ENCODE measurements around the gene WDFY4.

The WDFY4 gene

DNA sequence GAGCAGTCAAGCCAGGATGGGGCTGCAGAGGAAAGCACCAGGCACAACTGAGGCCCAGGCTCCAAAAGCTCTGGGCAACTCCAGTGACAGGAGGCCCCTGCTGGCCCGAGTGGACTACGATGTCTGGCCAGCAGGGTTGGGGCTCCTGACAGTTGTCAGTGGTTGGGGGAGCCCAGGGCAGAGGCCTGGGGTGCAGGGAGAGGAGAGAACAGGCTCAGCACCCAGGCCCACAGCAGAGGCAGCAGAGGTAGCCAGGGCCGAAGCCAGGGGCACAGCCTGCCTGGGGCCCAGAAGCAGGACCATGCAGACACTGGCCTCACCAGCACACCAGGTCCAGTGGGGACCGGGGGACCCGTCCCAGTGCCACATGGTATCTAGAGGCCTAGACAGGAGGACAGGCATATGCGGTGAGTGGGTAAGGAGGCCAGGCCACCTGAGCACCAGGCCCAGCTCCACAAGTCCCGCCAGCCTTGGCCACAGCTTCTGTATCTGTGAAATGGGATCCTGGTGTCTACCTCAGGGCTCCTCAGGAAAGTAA is 301.0 kb downstream of the WDFY4 start:
- no peak for DNase-seq (ENCODE audit: low spot score)

DNA sequence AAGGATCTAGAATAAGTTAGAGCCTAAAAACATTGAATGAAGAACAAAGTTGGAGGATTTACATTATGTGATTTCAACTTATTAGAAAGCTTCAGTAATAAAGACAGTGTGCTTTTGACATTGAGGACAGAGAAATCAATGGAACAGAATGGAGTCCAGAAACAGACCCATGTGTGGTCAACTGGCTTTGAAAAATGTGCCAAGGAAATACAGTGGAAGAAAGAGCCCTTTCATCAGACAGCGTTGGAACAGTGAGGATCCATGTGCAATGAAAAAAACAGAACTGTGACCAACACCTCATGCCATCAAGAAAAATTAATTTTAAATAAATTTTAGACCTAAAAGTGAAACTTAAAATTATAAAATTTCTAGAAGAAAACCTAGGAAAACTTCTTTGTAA is 305.6 kb downstream of the WDFY4 start:
- DNase-seq (ENCODE audit: low spot score): no peak

DNA sequence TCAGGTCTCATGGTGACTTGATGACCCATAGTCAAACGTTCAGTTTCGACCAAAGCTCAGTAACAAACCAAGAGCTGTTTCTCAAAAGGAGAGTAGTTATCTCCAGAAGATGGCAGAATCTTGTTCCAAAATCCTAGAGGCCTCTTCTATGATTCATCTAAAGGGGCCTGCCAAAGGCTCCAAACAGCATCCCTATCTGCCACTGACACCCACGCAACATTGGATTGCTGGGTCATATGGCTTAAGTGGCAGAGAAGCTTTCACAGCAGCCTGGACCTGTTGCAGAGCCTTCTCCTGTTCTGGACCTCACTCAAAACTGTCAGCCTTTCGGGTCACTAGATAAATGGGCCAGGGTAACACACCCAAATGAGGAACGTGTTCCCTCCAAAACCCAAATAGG is 309.0 kb downstream of the WDFY4 start:
- no peak for DNase-seq (ENCODE audit: low spot score)

DNA sequence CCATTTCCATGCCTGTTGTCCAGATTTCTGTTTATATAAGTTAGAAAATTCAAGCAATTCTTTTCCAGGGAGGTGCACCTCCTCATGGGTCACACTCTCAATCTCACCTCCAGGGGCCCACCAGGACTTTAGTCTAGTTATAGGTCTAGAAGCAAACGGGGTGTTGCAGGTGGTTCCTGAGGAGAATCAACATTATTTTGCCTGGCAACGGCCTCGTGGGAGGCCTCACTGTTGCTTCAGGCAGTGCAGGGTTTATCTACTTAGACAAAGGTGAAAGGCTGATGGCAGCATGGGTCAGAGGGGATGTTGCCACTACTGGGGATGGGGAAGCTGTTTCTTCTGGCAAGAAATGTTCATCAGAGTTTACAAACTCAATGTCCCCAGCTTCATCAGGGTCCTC is 311.7 kb downstream of the WDFY4 start:
- no peak for DNase-seq (ENCODE audit: low spot score)

DNA sequence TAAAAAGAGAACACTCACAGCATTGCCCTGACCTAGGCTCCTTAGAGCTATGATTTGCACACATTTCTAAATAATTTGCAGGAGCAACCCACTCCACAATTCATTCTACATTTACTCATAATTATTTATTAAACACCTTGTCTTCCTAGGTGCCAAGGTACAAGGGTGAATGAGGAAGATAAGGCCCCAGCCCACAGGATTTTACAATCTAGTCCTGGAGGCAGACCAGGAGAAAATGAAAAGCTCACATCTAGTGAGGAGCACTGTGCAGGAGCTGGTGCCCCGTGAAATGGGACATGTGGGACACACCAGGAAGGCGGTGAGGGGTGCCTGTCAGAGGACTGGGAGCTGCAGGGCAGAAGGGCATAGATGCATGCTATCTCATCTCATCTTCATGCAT is 314.7 kb downstream of the WDFY4 start:
- no peak for DNase-seq (ENCODE audit: low spot score)

DNA sequence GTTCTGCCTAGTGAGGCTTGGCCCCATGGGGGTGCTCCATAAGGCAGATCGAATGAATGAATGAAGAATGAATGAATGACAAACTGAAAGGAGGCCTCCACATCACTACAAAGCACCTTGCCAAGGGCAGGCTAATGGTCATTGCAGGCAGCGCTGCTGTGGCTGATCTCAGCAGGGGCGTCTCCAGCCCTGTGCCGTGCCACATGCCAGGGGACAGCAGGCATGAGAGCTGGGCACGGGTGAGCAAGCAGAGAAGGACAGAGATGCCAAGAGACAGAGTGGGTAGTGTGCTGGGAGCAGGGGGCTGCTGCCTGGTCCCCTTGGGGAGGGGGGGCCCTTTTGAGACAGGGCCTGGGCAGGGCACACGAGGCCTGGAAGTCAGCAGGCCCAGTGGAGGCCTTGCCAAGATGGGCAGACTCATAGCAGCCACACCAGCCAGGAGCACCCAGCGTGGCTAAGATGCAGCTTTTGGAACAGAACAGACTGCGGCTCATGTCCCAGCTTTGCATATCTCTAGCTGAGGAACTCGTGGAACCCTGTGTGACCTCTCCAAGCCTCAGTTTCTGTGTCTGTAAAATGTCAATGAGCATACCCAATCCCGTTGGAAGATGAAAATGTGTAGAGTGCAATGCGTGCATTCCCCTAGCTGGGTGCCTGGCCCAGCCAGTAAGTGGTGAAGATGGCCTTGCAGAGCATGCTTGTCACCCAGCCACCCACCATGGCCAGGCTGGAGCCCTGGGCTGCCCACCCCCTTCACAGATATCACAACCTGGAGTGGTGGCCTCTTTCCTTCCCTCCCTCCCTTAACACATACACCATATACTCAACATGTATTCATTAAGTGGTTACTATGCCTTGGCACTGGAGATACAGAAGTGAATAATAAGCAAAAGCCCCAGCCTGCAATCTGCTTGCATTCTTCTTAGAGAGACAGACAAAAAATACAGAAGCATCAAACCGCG is 316.0 kb downstream of the WDFY4 start:
- DNase-seq (ENCODE audit: low spot score): peak; percentile 30

DNA sequence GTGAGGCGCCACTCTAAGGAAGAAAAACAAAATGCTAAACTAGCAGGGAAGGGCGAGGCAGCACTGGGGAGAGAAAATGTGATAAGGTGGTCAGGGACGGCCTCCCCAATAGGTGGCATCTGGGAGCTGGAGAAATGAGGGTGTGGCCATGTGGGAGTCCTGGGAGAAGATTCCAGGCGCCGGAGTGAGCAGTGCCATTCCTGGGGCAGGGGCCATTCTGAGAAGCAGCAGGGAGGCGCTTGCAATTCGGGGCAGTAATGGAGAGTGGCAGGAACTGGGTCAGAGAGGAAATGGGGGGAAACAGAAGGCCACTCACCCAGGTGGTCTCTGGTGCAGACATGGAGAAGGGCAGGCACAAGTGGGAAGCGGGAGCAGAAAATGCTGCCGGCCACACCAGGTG is 316.7 kb downstream of the WDFY4 start:
- no peak for DNase-seq (ENCODE audit: low spot score)

DNA sequence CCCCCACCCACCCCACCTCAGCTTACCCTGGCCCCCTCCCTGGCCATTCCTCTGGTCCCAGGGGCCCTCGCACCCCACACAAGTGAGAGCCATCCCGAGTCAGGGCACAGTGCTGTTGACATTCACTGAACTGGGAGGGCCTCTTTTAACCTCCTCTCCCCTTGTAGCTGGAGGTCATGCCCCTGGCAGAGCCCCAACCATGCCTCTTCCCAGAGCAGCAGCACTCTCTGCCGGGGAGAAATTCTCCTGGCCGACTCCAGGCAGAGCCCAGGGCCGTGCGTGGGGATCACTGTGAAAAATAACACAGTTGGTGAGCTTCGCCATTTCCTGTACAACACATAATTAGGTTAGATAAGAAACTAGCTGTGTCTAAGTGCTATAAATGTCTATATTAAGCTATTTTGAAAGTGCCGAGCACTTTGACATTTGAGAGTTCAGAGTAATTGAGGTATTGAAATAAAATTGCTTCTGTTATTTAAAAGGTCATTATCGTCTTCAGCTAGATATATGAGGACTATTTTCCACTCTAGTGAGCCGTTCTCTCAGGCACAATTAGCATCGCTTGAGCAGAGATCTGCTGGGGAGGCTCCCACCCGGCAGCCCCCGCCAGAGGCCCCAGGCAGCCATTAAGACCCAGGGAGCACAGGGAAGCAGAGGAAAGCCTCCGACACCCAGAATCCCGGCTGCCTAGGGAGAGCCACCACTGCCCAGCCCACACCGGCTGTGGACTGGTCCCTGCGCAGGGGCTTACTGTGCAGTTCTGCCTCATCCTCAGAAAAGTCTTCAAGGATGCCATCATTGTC is 317.4 kb downstream of the WDFY4 start:
- DNase-seq (ENCODE audit: low spot score): no peak

DNA sequence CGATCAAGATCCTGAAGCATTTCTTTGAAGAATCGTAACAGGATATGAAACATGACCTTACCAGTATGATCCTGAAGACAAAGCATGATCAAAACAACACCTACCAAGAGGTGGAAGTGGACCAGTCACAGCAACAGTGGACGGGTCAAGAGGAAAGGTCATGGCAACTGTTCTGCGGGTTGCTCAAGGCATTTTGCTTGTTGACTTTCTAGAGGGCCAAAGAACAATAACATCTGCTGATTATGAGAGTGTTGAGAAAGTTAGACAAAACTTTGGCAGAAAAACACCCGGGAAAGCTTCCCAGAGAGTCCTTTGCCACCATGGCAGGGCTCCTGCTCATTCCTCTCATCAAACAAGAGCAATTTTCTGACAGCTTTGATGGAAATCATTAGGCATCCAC is 320.6 kb downstream of the WDFY4 start:
- DNase-seq (ENCODE audit: low spot score): no peak

DNA sequence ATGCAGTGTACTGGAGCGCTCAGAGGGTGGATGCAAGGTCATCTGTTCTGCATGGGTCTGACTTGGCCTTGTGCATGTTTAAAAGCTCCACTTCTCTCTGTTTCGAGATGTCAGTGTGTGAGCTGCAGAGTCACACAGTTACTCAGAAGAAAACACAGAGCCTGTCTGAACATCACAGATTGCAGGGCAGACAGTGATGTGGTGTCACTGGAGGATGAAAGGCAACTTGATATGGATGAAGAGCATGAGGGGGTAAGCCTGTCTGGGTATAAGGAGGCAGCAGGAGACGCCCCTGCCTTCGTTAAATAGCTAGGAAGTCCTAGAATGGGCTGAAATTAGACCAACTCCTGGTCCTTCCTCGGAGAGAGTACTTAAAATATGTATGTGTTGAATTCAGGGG is 322.5 kb downstream of the WDFY4 start:
- DNase-seq (ENCODE audit: low spot score): no peak

DNA sequence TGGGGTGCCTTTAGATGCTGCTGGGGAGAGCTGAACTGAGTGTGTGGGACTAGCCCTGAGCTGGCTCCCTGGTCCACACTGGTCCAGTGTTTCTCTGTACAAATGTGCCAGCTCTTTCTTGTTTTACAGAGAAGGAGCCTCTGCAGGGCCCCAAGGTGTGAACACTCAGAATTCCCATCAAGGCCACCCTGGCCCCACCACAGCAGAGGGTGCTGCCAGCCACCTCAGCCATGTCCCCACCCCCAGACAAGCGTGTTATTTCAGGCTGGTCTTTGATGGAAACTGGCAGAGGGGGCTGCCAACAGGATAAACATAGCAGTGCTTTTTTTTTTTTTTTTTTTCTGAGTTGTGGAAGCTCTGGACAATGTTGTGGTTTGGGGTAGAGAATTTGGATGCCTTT is 323.4 kb downstream of the WDFY4 start:
- DNase-seq (ENCODE audit: low spot score): no peak

DNA sequence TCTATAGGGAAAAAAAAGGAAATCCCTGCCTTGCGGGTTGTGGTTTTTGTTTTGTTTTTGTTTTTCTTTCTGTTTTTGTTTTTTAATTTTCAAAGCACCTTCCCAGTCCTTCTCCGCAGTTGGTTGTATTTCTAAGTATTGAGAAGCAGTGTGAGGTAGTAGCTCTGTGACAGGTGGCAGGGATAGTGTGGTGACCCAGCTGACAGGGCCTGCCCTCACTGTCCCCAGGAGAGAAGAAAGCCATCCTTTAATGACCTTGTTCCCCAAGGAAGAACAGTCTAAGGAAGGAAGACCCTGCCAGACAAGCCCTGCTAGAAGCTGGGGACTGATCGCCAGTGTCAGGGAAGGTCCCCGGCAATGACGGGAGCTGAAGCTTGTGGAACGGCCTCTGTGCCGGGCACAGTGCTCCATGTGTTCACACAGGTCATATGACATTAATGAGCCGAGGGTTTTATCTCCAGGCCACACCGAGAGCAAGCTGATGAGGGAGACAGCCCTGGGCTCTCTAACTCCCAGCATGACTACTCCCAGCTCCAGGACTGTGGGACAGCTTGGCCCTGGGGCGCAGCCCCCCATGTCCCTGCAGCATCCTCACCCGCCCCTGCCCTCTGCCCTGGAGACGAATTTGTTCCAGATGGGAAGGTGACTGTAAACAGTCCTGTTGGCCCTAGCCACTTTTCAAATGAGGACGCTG is 324.0 kb downstream of the WDFY4 start:
- no peak for DNase-seq (ENCODE audit: low spot score)

DNA sequence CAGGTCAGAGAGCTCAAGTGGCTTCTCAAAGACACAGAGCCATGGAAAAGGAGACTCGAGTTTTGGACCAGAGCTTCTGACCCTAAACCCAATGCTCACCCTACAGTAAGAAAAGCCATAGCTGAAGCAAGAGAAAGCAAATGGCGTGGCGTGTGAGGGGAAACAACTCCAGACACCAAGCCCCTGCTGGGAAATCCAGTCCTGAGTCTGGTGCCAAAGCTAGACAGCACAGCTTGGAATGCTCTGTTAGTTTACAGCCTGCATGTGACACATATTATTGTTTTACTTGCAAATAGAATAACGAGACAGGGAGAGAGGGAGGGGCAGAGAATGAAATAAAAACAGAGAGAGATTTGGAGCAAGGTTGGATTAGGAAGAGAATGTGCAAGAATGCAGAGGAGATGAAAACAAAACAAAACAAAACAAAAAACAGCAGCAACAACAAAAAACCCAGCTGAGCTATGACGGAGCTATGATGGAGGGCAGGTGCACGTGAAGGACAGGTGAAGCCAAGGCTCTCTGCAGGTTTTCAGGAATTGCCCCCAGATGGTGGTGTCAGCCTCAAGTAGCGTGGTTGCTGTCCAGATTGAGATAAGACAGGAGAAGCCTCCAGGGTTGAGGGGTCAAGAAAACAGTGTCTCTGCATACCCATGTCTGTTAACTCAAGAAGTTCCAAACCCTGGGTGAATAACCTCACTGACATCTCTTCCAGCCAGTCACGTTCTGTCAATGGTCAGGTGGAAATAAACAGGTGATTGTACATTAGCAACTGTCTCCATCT is 324.7 kb downstream of the WDFY4 start:
- no peak for DNase-seq (ENCODE audit: low spot score)

DNA sequence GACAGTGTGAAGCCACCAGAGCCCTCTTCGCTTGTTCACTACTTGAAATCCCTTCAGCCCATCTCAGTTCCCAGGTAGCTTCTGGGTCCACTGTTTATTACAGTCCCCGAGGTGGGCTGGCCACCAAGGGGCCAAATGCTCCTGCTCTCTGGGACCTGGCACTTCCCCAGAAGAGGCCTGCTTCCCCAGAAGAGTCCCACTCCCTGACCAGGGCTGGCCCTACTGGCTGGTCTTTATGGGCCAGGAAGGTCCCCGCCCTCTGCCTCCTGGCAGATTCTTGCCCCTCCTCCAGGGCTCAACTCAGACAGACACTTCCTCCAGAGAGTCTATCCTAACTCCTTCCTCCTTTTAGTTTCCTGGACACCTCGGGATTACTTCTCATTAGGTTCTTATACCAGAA is 325.6 kb downstream of the WDFY4 start:
- no peak for DNase-seq (ENCODE audit: low spot score)

DNA sequence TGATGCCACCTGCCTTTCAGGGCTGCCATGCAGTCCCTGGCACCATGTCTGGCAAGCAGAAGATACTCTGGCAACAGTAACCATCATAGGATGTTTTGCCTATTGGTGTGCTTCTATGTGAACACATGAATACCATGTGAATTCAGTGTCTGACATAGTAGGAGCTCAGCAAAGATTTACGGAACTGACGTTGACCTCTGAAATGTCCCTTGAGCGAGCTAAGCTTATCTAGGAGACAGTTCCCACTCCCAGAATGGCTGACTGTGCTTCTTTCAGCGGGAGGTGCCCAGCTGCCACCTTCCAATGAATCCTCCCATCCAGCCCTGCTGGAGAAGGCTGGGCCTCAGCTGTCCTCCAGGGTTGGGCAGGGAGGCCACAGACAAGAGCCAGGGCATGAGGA is 326.2 kb downstream of the WDFY4 start:
- DNase-seq (ENCODE audit: low spot score): no peak

DNA sequence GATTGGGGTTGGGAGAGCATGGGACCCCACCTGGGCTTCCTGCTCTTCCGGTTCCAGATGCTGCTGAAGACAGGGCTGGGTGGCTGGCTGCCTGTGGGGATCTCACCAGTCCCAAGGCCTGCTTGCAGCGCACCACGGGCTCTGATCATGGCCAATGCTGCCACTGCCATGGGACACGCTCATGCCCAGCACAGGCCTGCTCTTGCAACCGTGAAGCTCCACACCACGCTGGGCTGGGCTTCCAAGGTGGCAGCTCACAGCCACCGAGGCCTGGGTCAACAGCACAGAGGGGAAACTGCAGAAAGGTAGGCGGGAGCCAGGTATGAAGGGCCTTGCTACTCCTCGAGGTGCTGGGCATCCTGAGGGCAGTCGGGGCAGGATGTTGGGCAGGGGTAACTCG is 327.1 kb downstream of the WDFY4 start:
- DNase-seq (ENCODE audit: low spot score): no peak

DNA sequence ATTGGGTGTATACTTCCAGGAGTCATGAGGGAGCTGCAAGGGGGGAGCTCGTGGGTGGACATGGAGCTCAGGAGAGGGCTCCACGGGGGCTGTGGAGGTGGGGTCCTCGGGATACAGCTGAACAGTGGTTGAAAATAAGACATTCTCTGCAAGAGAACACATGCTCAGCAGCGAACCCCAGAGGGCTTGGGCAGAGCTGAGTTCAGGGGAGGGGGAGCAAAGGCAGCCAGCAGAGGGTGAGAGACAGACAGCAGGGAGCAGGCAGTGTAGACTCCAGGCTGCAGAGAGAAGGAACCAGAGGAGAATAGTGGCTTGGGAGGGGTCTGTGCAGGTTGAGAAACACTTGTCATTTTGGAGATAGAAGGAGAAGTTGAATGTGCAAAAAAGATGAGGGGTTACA is 327.9 kb downstream of the WDFY4 start:
- no peak for DNase-seq (ENCODE audit: low spot score)

DNA sequence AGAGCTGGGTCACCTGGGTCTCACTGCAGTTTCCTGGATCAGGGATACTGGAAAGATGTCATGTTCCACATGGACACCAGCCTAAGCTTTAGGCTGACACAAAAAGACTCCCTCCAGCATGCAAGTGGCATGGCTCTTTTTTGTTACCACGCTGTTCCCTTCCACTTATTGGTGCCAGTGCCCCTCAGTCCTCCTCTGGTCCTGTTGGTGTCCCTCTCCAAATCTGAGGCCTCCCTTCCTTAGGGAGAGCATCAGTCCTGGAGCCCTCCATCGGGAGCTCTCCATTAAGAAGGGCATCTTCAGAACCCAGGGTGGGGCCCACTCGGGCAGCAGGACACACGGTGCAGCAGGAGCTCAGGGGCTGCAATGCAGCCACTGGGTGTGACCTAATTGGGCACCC is 331.0 kb downstream of the WDFY4 start:
- no peak for DNase-seq (ENCODE audit: low spot score)

DNA sequence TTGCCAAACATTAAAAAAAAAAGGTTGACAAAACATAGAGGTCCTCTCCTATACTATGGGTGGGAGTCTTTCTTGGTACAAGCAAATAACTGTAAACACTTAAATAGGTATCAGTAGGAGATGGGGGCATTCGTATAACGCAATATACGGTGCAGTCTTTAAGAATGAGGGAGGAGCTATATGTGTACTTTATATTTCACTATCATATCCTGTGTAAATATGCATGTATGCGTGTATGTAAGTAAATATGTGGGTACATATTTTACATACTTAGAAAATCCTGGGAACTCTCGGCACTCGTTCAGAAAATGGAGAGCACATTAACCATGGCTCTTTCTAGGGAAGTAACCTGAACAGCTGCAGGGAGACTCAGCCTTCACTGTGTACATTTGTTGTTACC is 337.0 kb downstream of the WDFY4 start:
- DNase-seq (ENCODE audit: low spot score): no peak

DNA sequence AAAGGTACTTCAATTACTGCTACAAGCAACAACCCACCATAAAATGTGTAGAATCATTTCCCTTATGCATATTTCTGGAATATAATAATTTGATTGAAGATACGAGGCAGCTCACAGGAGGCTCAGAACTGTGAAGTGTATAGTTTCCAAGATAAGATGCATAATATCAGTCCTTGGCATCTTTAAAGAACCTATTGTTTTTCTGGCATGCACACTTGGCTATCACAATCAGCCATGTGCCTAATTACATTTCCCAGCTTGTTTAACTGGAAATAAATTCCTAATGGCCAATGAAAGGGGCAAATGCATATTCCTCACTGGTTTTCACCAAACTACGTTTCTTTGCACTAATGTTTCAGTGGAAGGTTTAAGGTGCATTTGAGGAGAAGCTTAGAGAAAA is 338.4 kb downstream of the WDFY4 start:
- DNase-seq (ENCODE audit: low spot score): no peak

DNA sequence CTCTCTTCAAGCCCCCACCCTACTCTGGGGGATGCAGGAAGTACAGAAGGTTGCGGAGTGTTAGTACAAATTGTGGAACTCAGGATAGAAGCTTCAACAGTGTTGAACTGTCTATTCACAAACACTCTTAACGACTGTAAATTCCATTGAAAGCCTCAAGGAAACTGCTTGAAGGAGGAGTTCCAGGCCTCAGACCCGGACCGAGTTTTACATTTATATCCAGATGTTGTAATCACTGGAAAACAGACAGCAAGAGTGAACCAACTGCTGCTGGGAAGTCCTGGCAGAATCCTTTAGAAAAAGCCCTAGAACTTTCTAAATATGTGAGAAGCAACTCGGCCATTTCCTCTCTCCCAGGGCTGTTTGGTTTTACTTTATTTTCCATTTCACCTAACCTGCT is 339.1 kb downstream of the WDFY4 start:
- no peak for DNase-seq (ENCODE audit: low spot score)

DNA sequence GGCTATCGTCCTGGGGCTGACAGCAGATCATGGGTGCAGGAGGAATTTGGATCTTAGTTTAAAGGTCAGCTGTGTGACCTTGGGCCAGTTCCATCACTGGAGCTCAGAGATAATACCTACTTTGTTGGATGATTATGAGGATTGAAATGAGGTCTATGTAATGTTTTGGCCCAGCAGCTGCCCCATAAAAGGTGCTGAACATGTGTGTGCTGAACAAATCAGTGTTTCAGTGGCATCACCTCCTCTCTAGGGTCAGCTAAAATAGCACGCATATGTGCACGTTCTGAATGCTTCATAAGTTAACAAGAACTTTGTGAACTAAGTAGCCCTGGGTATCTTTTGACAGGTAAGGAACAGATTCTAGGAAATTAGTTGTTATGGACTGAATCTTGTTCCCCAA is 339.8 kb downstream of the WDFY4 start:
- DNase-seq (ENCODE audit: low spot score): no peak

All from D341Med (cell line).